Vagina (tissue), 2 donors: ENCODE data around the gene BMPR1A. TPM values are rescaled to one million over a fixed set of nuclear protein-coding genes. Genes with fewer than 3 reads are reported as not detected.

ENCODE experiments used
- DNase-seq, 2 donors: peaks; one replicate each; pipeline ENCODE4 v3.0.0-alpha.2; 2017; ENCODE audit errors: extremely low spot score in 2 of 2
- H3K27ac ChIP-seq: fragments of 200-600 bp; sonication (generic); one replicate; pipeline ENCODE4 v1.5.1; 2019
- H3K27me3 ChIP-seq: fragments of 200-600 bp; sonication (generic); one replicate; pipeline ENCODE4 v1.5.1; 2019
- H3K36me3 ChIP-seq, 2 donors: fragments of 200-600 bp; sonication (generic); one replicate each; pipeline ENCODE4 v1.5.1; 2017 to 2019
- H3K4me1 ChIP-seq: fragments of 200-600 bp; sonication (generic); one replicate; pipeline ENCODE4 v1.5.1; 2019
- H3K4me3 ChIP-seq, 2 donors: fragments of 200-600 bp; sonication (generic); 1 replicate in 1 of 2; 2 replicates in 1 of 2; pipeline ENCODE4 v1.5.1; 2016 to 2019
- H3K9me3 ChIP-seq: fragments of 200-600 bp; sonication (generic); one replicate; pipeline ENCODE4 v1.5.1; 2019
- CTCF ChIP-seq, 3 experiments: fragments of 450-650 bp in 2 of 3; fragments of 200-600 bp in 1 of 3; sonication (generic) in 1 of 3; IDR thresholded peaks; one replicate each; pipeline ENCODE4 v1.5.1; 2017 to 2019; ENCODE audit warnings: antibody characterized with exemption in 3 of 3, mild to moderate bottlenecking in 2 of 3, moderate library complexity in 2 of 3
- POLR2A ChIP-seq, 2 donors: fragments of 450-650 bp; IDR thresholded peaks; one replicate each; pipeline ENCODE4 v1.6.1; 2017; ENCODE audit warnings: antibody characterized with exemption in 2 of 2, mild to moderate bottlenecking in 2 of 2, moderate library complexity in 2 of 2
- POLR2AphosphoS5 ChIP-seq, 2 donors: sonication (generic); formaldehyde crosslinking; IDR thresholded peaks; one replicate each; pipeline ENCODE4 v1.9.0; 2017; ENCODE audit warnings: antibody characterized with exemption in 2 of 2, mild to moderate bottlenecking in 2 of 2, low read depth in 1 of 2; ENCODE audit not compliant: insufficient read depth in 1 of 2
- intact Hi-C: fragments of 100-400 bp; cut with DNase I; formaldehyde crosslinking; loops from one replicate; pipeline ENCODE4 v1.15.1; 2023
- total RNA-seq: library from RNA; depleted of rRNA; stranded (reverse); fragments of >200 nt; gene quantifications from one replicate; pipeline ENCODE4 v1.2.3, GENCODE V29; 2016

The BMPR1A gene
- total RNA-seq, 1 donor from 2014 or later, result 33.1 TPM

- TF ChIP-seq POLR2AphosphoS5 (IDR thresholded peaks at IDR 0.05; ENCODE audit: insufficient read depth in 1 of 2, low read depth in 1 of 2), result no peak
- no peak for TF ChIP-seq POLR2A (IDR thresholded peaks at IDR 0.05)
- no peak for TF ChIP-seq CTCF (IDR thresholded peaks at IDR 0.05)
- H3K36me3 ChIP-seq, result no peaks in the 10 kb centered on the region
- intact Hi-C loops, result no loop called here
- no peaks in the 10 kb centered on the region for H3K27me3 ChIP-seq
- peaks cover 38% of the 10 kb centered on the region for H3K4me1 ChIP-seq
- H3K9me3 ChIP-seq, result no peaks in the 10 kb centered on the region
- no peak for DNase-seq
- H3K4me3 ChIP-seq, result no peak overlapping the region
- H3K27ac ChIP-seq, result no peak overlapping the region
Measured at GRCh38 chr10:86836044-86836443, 79.6 kb downstream of the BMPR1A start.

GRCh38 chr10:86837663-86838062 lies 81.2 kb downstream of the BMPR1A start:
- DNase-seq, result no peak
- Histone ChIP-seq H3K27me3 (no peaks in the 10 kb centered on the region), H3K36me3 (no peaks in the 10 kb centered on the region), H3K4me1 (peaks cover 37% of the 10 kb centered on the region), H3K4me3 (no peak overlapping the region), H3K27ac (no peak overlapping the region), H3K9me3 (no peaks in the 10 kb centered on the region)
- intact Hi-C loops, result no loop called here
- TF ChIP-seq CTCF (IDR thresholded peaks at IDR 0.05), result no peak
- TF ChIP-seq POLR2AphosphoS5 (IDR thresholded peaks at IDR 0.05; ENCODE audit: insufficient read depth in 1 of 2, low read depth in 1 of 2), result no peak
- no peak for TF ChIP-seq POLR2A (IDR thresholded peaks at IDR 0.05)

DNA sequence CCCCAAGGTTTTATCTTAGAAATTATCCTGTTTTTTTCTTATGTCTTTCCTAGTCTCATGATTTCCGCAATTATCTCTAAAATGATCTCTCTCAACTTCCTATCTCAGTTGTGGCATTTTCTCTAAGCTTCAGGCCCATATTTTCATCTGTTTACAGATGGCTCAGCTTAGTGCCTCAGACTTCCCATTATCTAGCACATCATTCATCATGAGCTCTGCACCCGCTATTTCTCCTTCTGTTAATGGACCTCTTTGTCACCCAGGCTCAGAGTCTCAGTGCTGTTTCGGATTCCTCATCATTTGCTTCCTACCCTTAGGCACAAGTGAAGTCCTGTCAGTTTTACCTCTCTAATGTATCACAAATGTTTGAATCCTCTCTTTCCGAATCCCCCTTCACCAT lies 84.1 kb downstream of the BMPR1A start:
- Histone ChIP-seq H3K4me3 (no peak overlapping the region), H3K9me3 (no peaks in the 10 kb centered on the region), H3K4me1 (peaks cover 17% of the 10 kb centered on the region), H3K27ac (no peak overlapping the region), H3K27me3 (no peaks in the 10 kb centered on the region), H3K36me3 (no peaks in the 10 kb centered on the region)
- TF ChIP-seq POLR2AphosphoS5 (IDR thresholded peaks at IDR 0.05; ENCODE audit: insufficient read depth in 1 of 2, low read depth in 1 of 2) (no peak), POLR2A (IDR thresholded peaks at IDR 0.05) (no peak), CTCF (IDR thresholded peaks at IDR 0.05) (no peak)
- intact Hi-C loops, result no loop called here
- DNase-seq, result no peak

GRCh38 chr10:86846088-86846487 lies 89.7 kb downstream of the BMPR1A start:
- Histone ChIP-seq H3K4me1 (no peaks in the 10 kb centered on the region), H3K36me3 (no peaks in the 10 kb centered on the region), H3K27ac (no peak overlapping the region), H3K27me3 (no peaks in the 10 kb centered on the region), H3K9me3 (no peaks in the 10 kb centered on the region), H3K4me3 (no peak overlapping the region)
- TF ChIP-seq POLR2AphosphoS5 (IDR thresholded peaks at IDR 0.05; ENCODE audit: insufficient read depth in 1 of 2, low read depth in 1 of 2) (no peak), POLR2A (IDR thresholded peaks at IDR 0.05) (no peak), CTCF (IDR thresholded peaks at IDR 0.05) (no peak)
- no peak for DNase-seq
- intact Hi-C loops, result no loop called here

- intact Hi-C loops, result no loop called here
- no peak for TF ChIP-seq POLR2A (IDR thresholded peaks at IDR 0.05)
- no peak for TF ChIP-seq POLR2AphosphoS5 (IDR thresholded peaks at IDR 0.05; ENCODE audit: insufficient read depth in 1 of 2, low read depth in 1 of 2)
- no peak for TF ChIP-seq CTCF (IDR thresholded peaks at IDR 0.05)
- Histone ChIP-seq H3K4me1 (no peaks in the 10 kb centered on the region), H3K27ac (no peak overlapping the region), H3K4me3 (no peak overlapping the region), H3K9me3 (no peaks in the 10 kb centered on the region), H3K27me3 (no peaks in the 10 kb centered on the region), H3K36me3 (no peaks in the 10 kb centered on the region)
- DNase-seq, result no peak
Measured at GRCh38 chr10:86848747-86849146, 92.3 kb downstream of the BMPR1A start.
